ENCODE measurements around the gene WDR64.

The WDR64 gene

GRCh38 chr1:241816008-241816407, 163.9 kb downstream of the WDR64 start:
- no peak for TF ChIP-seq CTCF (IDR thresholded peaks at IDR 0.05; ENCODE audit: extremely low read depth, missing control alignments)
- DNase-seq (ENCODE audit: low spot score) = no peak

GRCh38 chr1:241817331-241817792, 165.3 kb downstream of the WDR64 start:
- TF ChIP-seq CTCF (IDR thresholded peaks at IDR 0.05; ENCODE audit: extremely low read depth, missing control alignments) = no peak
- no peak for DNase-seq (ENCODE audit: low spot score)

- no peak for TF ChIP-seq CTCF (IDR thresholded peaks at IDR 0.05; ENCODE audit: extremely low read depth, missing control alignments)
- no peak for DNase-seq (ENCODE audit: low spot score)
Observed at GRCh38 chr1:241817956-241818612, 166.0 kb downstream of the WDR64 start.

- DNase-seq (ENCODE audit: low spot score) = no peak
- TF ChIP-seq CTCF (IDR thresholded peaks at IDR 0.05; ENCODE audit: extremely low read depth, missing control alignments) = no peak
Observed at GRCh38 chr1:241819340-241819866, 167.3 kb downstream of the WDR64 start.

GRCh38 chr1:241821363-241821762, 169.3 kb downstream of the WDR64 start:
- TF ChIP-seq CTCF (IDR thresholded peaks at IDR 0.05; ENCODE audit: extremely low read depth, missing control alignments) = no peak
- no peak for DNase-seq (ENCODE audit: low spot score)

GRCh38 chr1:241822846-241823245, 170.8 kb downstream of the WDR64 start:
- TF ChIP-seq CTCF (IDR thresholded peaks at IDR 0.05; ENCODE audit: extremely low read depth, missing control alignments) = no peak

GRCh38 chr1:241823925-241824324, 171.8 kb downstream of the WDR64 start:
- no peak for DNase-seq (ENCODE audit: low spot score)
- TF ChIP-seq CTCF (IDR thresholded peaks at IDR 0.05; ENCODE audit: extremely low read depth, missing control alignments) = no peak

More at GRCh38 chr1:241822846-241823245, 170.8 kb downstream of the WDR64 start:
- no peak for DNase-seq (ENCODE audit: low spot score)

All from GM20000 (cell line).